K562 (cell line): ENCODE results near the gene CAMK1D. TPM values are rescaled to one million over a fixed set of nuclear protein-coding genes. Genes with fewer than 3 reads are reported as not detected.

Experiments
- ATAC-seq: fragments of 200-7000 bp; cut with Tn5 transposase; 3 replicates; pipeline ENCODE4 v1.9.1; 2020; ENCODE audit warnings: moderate library complexity
- BruUV-seq: library from RNA; stranded (reverse); fragments of 400-500 nt; replicated peaks from 2 replicates; lab custom pipeline; 2021; lab: Mats Ljungman, UMichigan
- CTCF ChIA-PET: fragments of 300-600 bp; formaldehyde crosslinking; extraction: SDS; loops from one replicate; lab custom pipeline; 2021; ENCODE audit warnings: low intra/inter-chr PET ratio; lab: Yijun Ruan, JAX
- POLR2A ChIA-PET: fragments of 300-600, 350-650 bp; sonication (Branson Sonifier 250); formaldehyde crosslinking; extraction: SDS; loops from one replicate; lab custom pipeline; 2021; ENCODE audit warnings: antibody characterized with exemption, inconsistent platforms; lab: Yijun Ruan, JAX
- DNase-seq, 4 experiments: peaks; one replicate each; pipeline versions ENCODE4 v3.0.0 to v3.0.0-alpha.2; 2011 to 2018; ENCODE audit warnings: low spot score in 3 of 4, mixed read lengths in 3 of 4; ENCODE audit errors: extremely low read depth in 1 of 4
- FAIRE-seq: peaks from 2 replicates; lab custom pipeline; 2011; peaks lifted over from hg19 to GRCh38; lab: Jason Lieb, UNC
- H2AFZ ChIP-seq: 2 replicates; pipeline ENCODE4 v1.6.0; 2011; ENCODE audit warnings: low read depth, low read length, control low read depth, inconsistent platforms
- H3K27ac ChIP-seq: fragments of 200-600 bp; 3 replicates; pipeline ENCODE4 v1.8.0; 2011; ENCODE audit warnings: low read depth, mild to moderate bottlenecking, control low read depth, inconsistent platforms, low read length, moderate library complexity, mixed read lengths; ENCODE audit errors: extremely low read depth
- H3K27me3 ChIP-seq, 2 experiments: fragments of 300-600 bp in 1 of 2; 2 replicates in 1 of 2; 3 replicates in 1 of 2; pipeline versions ENCODE4 v1.6.0 to v1.8.0; 2011; ENCODE audit warnings: inconsistent platforms in 2 of 2, low read length in 2 of 2, mild to moderate bottlenecking in 1 of 2, mixed read lengths in 1 of 2, moderate library complexity in 1 of 2; ENCODE audit not compliant: control insufficient read depth in 2 of 2, insufficient read depth in 2 of 2
- H3K36me3 ChIP-seq: fragments of 300-600 bp; 3 replicates; pipeline ENCODE4 v1.8.0; 2011; ENCODE audit warnings: mild to moderate bottlenecking, low read length, inconsistent platforms; ENCODE audit not compliant: control insufficient read depth, insufficient read depth
- H3K4me1 ChIP-seq, 2 experiments: fragments of 200-600 bp in 1 of 2; replicated peaks in 1 of 2; 2 replicates in 1 of 2; 3 replicates in 1 of 2; pipeline versions ENCODE4 v1.5.1 to v1.8.0; 2011; ENCODE audit warnings: inconsistent platforms in 2 of 2, low read length in 2 of 2, mild to moderate bottlenecking in 1 of 2, mixed read lengths in 1 of 2, moderate library complexity in 1 of 2; ENCODE audit not compliant: control insufficient read depth in 2 of 2, insufficient read depth in 2 of 2
- H3K4me2 ChIP-seq: 2 replicates; pipeline ENCODE4 v1.6.1; 2011; ENCODE audit warnings: low read length, control low read depth, inconsistent platforms, mixed read lengths; ENCODE audit not compliant: insufficient read depth
- H3K4me3 ChIP-seq: fragments of 200-600 bp; sonication (generic), shearing (Covaris generic); 2 replicates; pipeline ENCODE4 v1.5.1; 2016; ENCODE audit warnings: control low read depth, inconsistent platforms
- H3K79me2 ChIP-seq: fragments of 200-600 bp; 3 replicates; pipeline ENCODE4 v1.8.0; 2011; ENCODE audit warnings: low read length, inconsistent platforms; ENCODE audit not compliant: control insufficient read depth, insufficient read depth
- H3K9ac ChIP-seq, 2 experiments: 2 replicates each; pipeline versions ENCODE4 v1.6.0 to v1.6.1; 2011; ENCODE audit warnings: low read depth in 2 of 2, low read length in 2 of 2, control low read depth in 1 of 2, inconsistent platforms in 1 of 2, mild to moderate bottlenecking in 1 of 2, mixed read lengths in 1 of 2; ENCODE audit not compliant: insufficient read depth in 1 of 2
- H3K9me1 ChIP-seq: one replicate; pipeline ENCODE4 v1.6.0; 2011; ENCODE audit warnings: inconsistent platforms, mild to moderate bottlenecking, low read length, moderate library complexity; ENCODE audit not compliant: control insufficient read depth, insufficient read depth
- H3K9me3 ChIP-seq: replicated peaks from 2 replicates; pipeline ENCODE4 v1.5.1; 2011; ENCODE audit warnings: low read depth, low read length, inconsistent platforms; ENCODE audit not compliant: control insufficient read depth, insufficient read depth
- H4K20me1 ChIP-seq: replicated peaks from 2 replicates; pipeline ENCODE4 v1.6.1; 2011; ENCODE audit warnings: low read length, inconsistent platforms, mixed read lengths; ENCODE audit not compliant: control insufficient read depth, insufficient read depth
- ARID1B ChIP-seq: fragments of 450-650 bp; IDR thresholded peaks from 2 replicates; pipeline ENCODE4 v1.6.1; 2016; ENCODE audit warnings: antibody characterized with exemption, mild to moderate bottlenecking, inconsistent platforms
- CBX8 ChIP-seq: fragments of 200-600 bp; sonication (generic); IDR thresholded peaks from 2 replicates; pipeline ENCODE4 v1.6.1; 2012; ENCODE audit warnings: borderline replicate concordance, mixed run types, low read depth, mild to moderate bottlenecking, moderate library complexity, mixed read lengths, low read length, control low read depth, inconsistent platforms; ENCODE audit not compliant: poor library complexity, severe bottlenecking; ENCODE audit errors: extremely low read depth
- GTF2A2 ChIP-seq: IDR thresholded peaks from 2 replicates; pipeline ENCODE4 v1.6.1; 2016; ENCODE audit warnings: mild to moderate bottlenecking, missing genetic modification characterization, missing compliant biosample characterization
- HDAC2 ChIP-seq: fragments of 450-650 bp; IDR thresholded peaks from 2 replicates; pipeline ENCODE4 v1.6.1; 2016; ENCODE audit warnings: mild to moderate bottlenecking
- HDGF ChIP-seq: fragments of 450-650 bp; IDR thresholded peaks from 2 replicates; pipeline ENCODE4 v1.6.1; 2016
- PRPF4 ChIP-seq: fragments of 200-400 bp; formaldehyde crosslinking; IDR thresholded peaks from one replicate; pipeline ENCODE4 v1.6.1; 2017; ENCODE audit warnings: low read length, low read depth, mild to moderate bottlenecking; ENCODE audit not compliant: insufficient read depth, poor library complexity, severe bottlenecking
- THAP12 ChIP-seq: fragments of 250-450 bp; sonication (Bioruptor Pico); IDR thresholded peaks from 2 replicates; pipeline ENCODE4 v1.9.0; 2021; ENCODE audit warnings: mild to moderate bottlenecking, inconsistent platforms
- ZKSCAN1 ChIP-seq: fragments of 150-350 bp; IDR thresholded peaks from 2 replicates; pipeline ENCODE4 v1.6.1; 2016; ENCODE audit warnings: low read depth, low read length
- ZNF232 ChIP-seq: sonication (generic); formaldehyde crosslinking; IDR thresholded peaks from 2 replicates; pipeline ENCODE4 v1.8.0; 2022; ENCODE audit warnings: mild to moderate bottlenecking, missing genetic modification reagents
- ZNF24 ChIP-seq: fragments of 450-650 bp; IDR thresholded peaks from 2 replicates; pipeline ENCODE4 v1.6.1; 2016
- ZNF318 ChIP-seq, 2 experiments: fragments of 450-650 bp; IDR thresholded peaks; 2 replicates each; pipeline ENCODE4 v1.6.1; 2016; ENCODE audit warnings: mild to moderate bottlenecking in 2 of 2, borderline replicate concordance in 1 of 2, low read depth in 1 of 2, moderate library complexity in 1 of 2
- ZNF354B ChIP-seq: fragments of 250-450 bp; sonication (Bioruptor Pico); IDR thresholded peaks from 2 replicates; pipeline ENCODE4 v1.4.0; 2020
- ZNF511 ChIP-seq: sonication (generic); formaldehyde crosslinking; IDR thresholded peaks from 2 replicates; pipeline ENCODE4 v1.8.0; 2022; ENCODE audit warnings: mild to moderate bottlenecking, missing genetic modification reagents
- WGBS: fragments of 100-300 bp; shearing (Covaris generic); methylation state at CpG from one replicate; pipeline ENCODE4 v1.1.6; 2016; ENCODE audit warnings: low coverage, mixed read lengths; ENCODE audit not compliant: insufficient coverage; ENCODE audit errors: missing lambda C conversion rate; 5-methylcytosine and 5-hydroxymethylcytosine counted together
- in situ Hi-C: fragments of 300-500 bp; cut with MboI; formaldehyde crosslinking; loops from 4 replicates; pipeline ENCODE4 v1.15.0; 2018; ENCODE audit warnings: inconsistent platforms, mixed read lengths
- intact Hi-C: fragments of 100-400 bp; cut with micrococcal nuclease; formaldehyde crosslinking; loops from 2 replicates; pipeline ENCODE4 v1.14.2; 2022
- polyA plus RNA-seq, 8 experiments: library from polyadenylated mRNA; depleted of rRNA in 4 of 8; stranded (reverse) in 5 of 8; unstranded in 3 of 8; fragments of >200 nt; fragmentation: Nextera tagmentation in 2 of 8; fragmentation: Illumina TruSeq in 1 of 8; extraction: Ambion mirVana in 2 of 8; extraction: Trizol in 1 of 8; gene quantifications; 2 replicates each; pipeline versions ENCODE4 v1.2.1 to v1.2.3, GENCODE V29; 2011 to 2014; ENCODE audit warnings: inconsistent platforms in 1 of 8, missing spikeins in 1 of 8
- total RNA-seq, 7 experiments: library from RNA; depleted of rRNA in 6 of 7; stranded (reverse); fragments of >200 nt in 6 of 7; fragmentation: Illumina TruSeq in 2 of 7; extraction: Trizol in 2 of 7; gene quantifications; 2 replicates each; pipeline versions ENCODE4 v1.2.1 to v1.2.3, GENCODE V29; 2011 to 2021; ENCODE audit warnings: low replicate concordance in 1 of 7

The CAMK1D gene
- total and polyA plus RNA-seq, 9 of the 15 experiments (the other 6 are each of a cell fraction or from before 2014, with no cell fraction given) = 0.12 to 0.24 (median 0.20) TPM; not detected in 5

DNA sequence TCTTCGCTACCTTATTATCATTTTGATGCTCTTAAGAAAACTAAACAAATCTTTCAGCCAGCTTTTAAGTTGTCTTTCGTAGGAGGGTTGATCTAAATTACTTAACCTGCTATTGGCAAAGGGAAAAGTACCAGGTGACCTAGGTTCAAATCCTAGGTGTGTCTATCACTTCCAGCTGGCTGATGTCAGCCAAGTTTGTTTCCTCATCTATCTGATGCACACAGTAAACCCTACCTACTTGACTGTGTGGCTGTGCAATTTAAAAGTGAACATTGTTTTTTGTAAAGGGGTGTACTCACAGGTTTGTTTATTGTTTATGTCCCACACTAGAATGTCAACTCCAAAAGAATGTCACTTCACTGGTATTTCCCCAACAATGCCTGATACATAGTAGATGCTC lies 21.9 kb upstream of the CAMK1D start:
- ChIA-PET POLR2A (no interaction called here), CTCF (no interaction called here)
- no peaks in the 10 kb centered on the region for H3K36me3 ChIP-seq
- no peak overlapping the region for H3K4me2 ChIP-seq
- no peaks in the 10 kb centered on the region; a peak in 1 of 5 replicates for H3K4me1 ChIP-seq
- H3K9ac ChIP-seq = no peak overlapping the region
- no peak overlapping the region for H2AFZ ChIP-seq
- ATAC-seq = no peak
- WGBS = 0% methylated on average over 2 of the region's 2 CpGs
- no peaks in the 10 kb centered on the region for H3K9me3 ChIP-seq
- no peaks in the 10 kb centered on the region for H3K79me2 ChIP-seq
- intact Hi-C loops = loop anchor here (5.0 kb wide), 1 partner anchor 385 kb away; no protein-coding TSS in a partner anchor
- BruUV-seq = no TSS peak
- TF ChIP-seq ZNF354B (CRISPR knock-in tag) (no peak), ZKSCAN1 (no peak), CBX8 (no peak), ZNF318 (IDR thresholded peaks at IDR 0.05; ENCODE audit: borderline replicate concordance in 1 of 2, low read depth in 1 of 2) (no peak), ZNF511 (no peak), GTF2A2 (tag) (no peak), PRPF4 (no peak), HDGF (no peak), ZNF232 (no peak), HDAC2 (no peak), ZNF24 (no peak), THAP12 (CRISPR knock-in tag) (no peak), ARID1B (no peak)
- TF ChIP-seq, all 486 proteins: peak for 0
- Histone ChIP-seq H4K20me1 (no peaks in the 10 kb centered on the region), H3K27me3 (peaks cover 6 to 27% of the 10 kb centered on the region in 2 experiments; a peak in 4 of 5 replicates), H3K27ac (no peak overlapping the region), H3K4me3 (no peak overlapping the region), H3K9me1 (no peaks in the 10 kb centered on the region)
- FAIRE-seq = no peak
- DNase-seq = no peak
- in situ Hi-C loops = no loop called here
